ENCODE measurements around the gene EFCAB11.

The EFCAB11 gene

GRCh38 chr14:89810101-89810500, 144.4 kb downstream of the EFCAB11 start:
- peaks cover 37% of the 10 kb centered on the region for H3K27me3 Mint-ChIP-seq
- H3K27ac Mint-ChIP-seq (ENCODE audit: low read depth): no peak overlapping the region
- H3K9me3 Mint-ChIP-seq: no peaks in the 10 kb centered on the region
- H3K4me3 Mint-ChIP-seq: no peak overlapping the region
- DNase-seq (ENCODE audit: low spot score in 2 of 2) (no peak), ATAC-seq (replicated peaks; ENCODE audit: extremely low read depth, poor library complexity, severe bottlenecking) (no peak)
- H3K36me3 Mint-ChIP-seq (ENCODE audit: insufficient read depth): no peaks in the 10 kb centered on the region
- H3K4me1 Mint-ChIP-seq: no peaks in the 10 kb centered on the region

- no peaks in the 10 kb centered on the region for H3K9me3 Mint-ChIP-seq
- H3K27me3 Mint-ChIP-seq: peaks cover 24% of the 10 kb centered on the region
Observed at GRCh38 chr14:89807892-89808291, 146.6 kb downstream of the EFCAB11 start.

GRCh38 chr14:89807151-89807550, 147.4 kb downstream of the EFCAB11 start:
- DNase-seq (ENCODE audit: low spot score in 2 of 2) (no peak), ATAC-seq (replicated peaks; ENCODE audit: extremely low read depth, poor library complexity, severe bottlenecking) (no peak)
- Mint-ChIP-seq H3K9me3 (no peaks in the 10 kb centered on the region), H3K27ac (ENCODE audit: low read depth) (no peak overlapping the region), H3K27me3 (peaks cover 17% of the 10 kb centered on the region), H3K4me1 (no peaks in the 10 kb centered on the region), H3K36me3 (ENCODE audit: insufficient read depth) (no peaks in the 10 kb centered on the region), H3K4me3 (no peak overlapping the region)

More at GRCh38 chr14:89807892-89808291, 146.6 kb downstream of the EFCAB11 start:
- Mint-ChIP-seq H3K36me3 (ENCODE audit: insufficient read depth) (no peaks in the 10 kb centered on the region), H3K4me1 (no peaks in the 10 kb centered on the region), H3K27ac (ENCODE audit: low read depth) (no peak overlapping the region), H3K4me3 (no peak overlapping the region)
- DNase-seq (ENCODE audit: low spot score in 2 of 2) (no peak), ATAC-seq (replicated peaks; ENCODE audit: extremely low read depth, poor library complexity, severe bottlenecking) (no peak)

- Mint-ChIP-seq H3K27ac (ENCODE audit: low read depth) (no peak overlapping the region), H3K9me3 (no peaks in the 10 kb centered on the region), H3K4me1 (no peaks in the 10 kb centered on the region), H3K27me3 (peaks cover 10% of the 10 kb centered on the region), H3K36me3 (ENCODE audit: insufficient read depth) (no peaks in the 10 kb centered on the region), H3K4me3 (no peak overlapping the region)
- DNase-seq (ENCODE audit: low spot score in 2 of 2): no peak
- no peak for ATAC-seq (replicated peaks; ENCODE audit: extremely low read depth, poor library complexity, severe bottlenecking)
Observed at GRCh38 chr14:89806451-89806850, 148.1 kb downstream of the EFCAB11 start.

- DNase-seq (ENCODE audit: low spot score in 2 of 2): no peak
- no peaks in the 10 kb centered on the region for H3K4me1 Mint-ChIP-seq
- no peaks in the 10 kb centered on the region for H3K36me3 Mint-ChIP-seq (ENCODE audit: insufficient read depth)
Observed at GRCh38 chr14:89805501-89805900, 149.0 kb downstream of the EFCAB11 start.

GRCh38 chr14:89803542-89803941, 151.0 kb downstream of the EFCAB11 start:
- no peak for ATAC-seq (replicated peaks; ENCODE audit: extremely low read depth, poor library complexity, severe bottlenecking)
- Mint-ChIP-seq H3K4me3 (no peak overlapping the region), H3K36me3 (ENCODE audit: insufficient read depth) (no peaks in the 10 kb centered on the region), H3K27ac (ENCODE audit: low read depth) (no peak overlapping the region), H3K4me1 (no peaks in the 10 kb centered on the region), H3K9me3 (no peaks in the 10 kb centered on the region), H3K27me3 (no peaks in the 10 kb centered on the region)
- no peak for DNase-seq (ENCODE audit: low spot score in 2 of 2)

More at GRCh38 chr14:89805501-89805900, 149.0 kb downstream of the EFCAB11 start:
- no peak overlapping the region for H3K27ac Mint-ChIP-seq (ENCODE audit: low read depth)
- no peaks in the 10 kb centered on the region for H3K9me3 Mint-ChIP-seq
- no peak for ATAC-seq (replicated peaks; ENCODE audit: extremely low read depth, poor library complexity, severe bottlenecking)
- no peak overlapping the region for H3K4me3 Mint-ChIP-seq
- peaks cover under 1% of the 10 kb centered on the region for H3K27me3 Mint-ChIP-seq

GRCh38 chr14:89801136-89801535, 153.4 kb downstream of the EFCAB11 start:
- no peaks in the 10 kb centered on the region for H3K36me3 Mint-ChIP-seq (ENCODE audit: insufficient read depth)
- H3K27me3 Mint-ChIP-seq: no peaks in the 10 kb centered on the region
- no peak overlapping the region for H3K27ac Mint-ChIP-seq (ENCODE audit: low read depth)
- DNase-seq (ENCODE audit: low spot score in 2 of 2): no peak
- H3K9me3 Mint-ChIP-seq: no peaks in the 10 kb centered on the region
- no peak overlapping the region for H3K4me3 Mint-ChIP-seq
- no peak for ATAC-seq (replicated peaks; ENCODE audit: extremely low read depth, poor library complexity, severe bottlenecking)
- no peaks in the 10 kb centered on the region for H3K4me1 Mint-ChIP-seq

GRCh38 chr14:89798212-89798773, 156.2 kb downstream of the EFCAB11 start:
- no peak overlapping the region for H3K4me3 Mint-ChIP-seq
- no peaks in the 10 kb centered on the region for H3K4me1 Mint-ChIP-seq
- no peaks in the 10 kb centered on the region for H3K27me3 Mint-ChIP-seq
- no peak overlapping the region for H3K27ac Mint-ChIP-seq (ENCODE audit: low read depth)
- H3K36me3 Mint-ChIP-seq (ENCODE audit: insufficient read depth): no peaks in the 10 kb centered on the region
- ATAC-seq (replicated peaks; ENCODE audit: extremely low read depth, poor library complexity, severe bottlenecking) (no peak), DNase-seq (ENCODE audit: low spot score in 2 of 2) (no peak)
- H3K9me3 Mint-ChIP-seq: no peaks in the 10 kb centered on the region

GRCh38 chr14:89797148-89797547, 157.4 kb downstream of the EFCAB11 start:
- Mint-ChIP-seq H3K4me1 (no peaks in the 10 kb centered on the region), H3K9me3 (no peaks in the 10 kb centered on the region), H3K27ac (ENCODE audit: low read depth) (no peak overlapping the region), H3K36me3 (ENCODE audit: insufficient read depth) (no peaks in the 10 kb centered on the region), H3K4me3 (no peak overlapping the region), H3K27me3 (no peaks in the 10 kb centered on the region)
- no peak for DNase-seq (ENCODE audit: low spot score in 2 of 2)
- no peak for ATAC-seq (replicated peaks; ENCODE audit: extremely low read depth, poor library complexity, severe bottlenecking)

GRCh38 chr14:89794096-89794495, 160.4 kb downstream of the EFCAB11 start:
- Mint-ChIP-seq H3K4me3 (no peak overlapping the region), H3K27me3 (no peaks in the 10 kb centered on the region), H3K9me3 (no peaks in the 10 kb centered on the region), H3K36me3 (ENCODE audit: insufficient read depth) (no peaks in the 10 kb centered on the region), H3K27ac (ENCODE audit: low read depth) (no peak overlapping the region), H3K4me1 (no peaks in the 10 kb centered on the region)
- no peak for ATAC-seq (replicated peaks; ENCODE audit: extremely low read depth, poor library complexity, severe bottlenecking)
- no peak for DNase-seq (ENCODE audit: low spot score in 2 of 2)

- no peak overlapping the region for H3K27ac Mint-ChIP-seq (ENCODE audit: low read depth)
- no peak for ATAC-seq (replicated peaks; ENCODE audit: extremely low read depth, poor library complexity, severe bottlenecking)
Observed at GRCh38 chr14:89793367-89793716, 161.2 kb downstream of the EFCAB11 start.

GRCh38 chr14:89792489-89793366, 161.8 kb downstream of the EFCAB11 start:
- ATAC-seq (replicated peaks; ENCODE audit: extremely low read depth, poor library complexity, severe bottlenecking): no peak
- H3K27me3 Mint-ChIP-seq: no peaks in the 10 kb centered on the region
- no peaks in the 10 kb centered on the region for H3K4me1 Mint-ChIP-seq
- no peak for DNase-seq (ENCODE audit: low spot score in 2 of 2)
- H3K27ac Mint-ChIP-seq (ENCODE audit: low read depth): no peak overlapping the region
- no peak overlapping the region for H3K4me3 Mint-ChIP-seq
- no peaks in the 10 kb centered on the region for H3K36me3 Mint-ChIP-seq (ENCODE audit: insufficient read depth)
- H3K9me3 Mint-ChIP-seq: no peaks in the 10 kb centered on the region

More at GRCh38 chr14:89793367-89793716, 161.2 kb downstream of the EFCAB11 start:
- Mint-ChIP-seq H3K27me3 (no peaks in the 10 kb centered on the region), H3K4me1 (no peaks in the 10 kb centered on the region), H3K36me3 (ENCODE audit: insufficient read depth) (no peaks in the 10 kb centered on the region), H3K4me3 (no peak overlapping the region), H3K9me3 (no peaks in the 10 kb centered on the region)
- no peak for DNase-seq (ENCODE audit: low spot score in 2 of 2)

GRCh38 chr14:89787525-89787924, 167.0 kb downstream of the EFCAB11 start:
- DNase-seq (ENCODE audit: low spot score in 2 of 2) (no peak), ATAC-seq (replicated peaks; ENCODE audit: extremely low read depth, poor library complexity, severe bottlenecking) (no peak)
- no peak overlapping the region for H3K4me3 Mint-ChIP-seq
- H3K27ac Mint-ChIP-seq (ENCODE audit: low read depth): no peak overlapping the region
- no peaks in the 10 kb centered on the region for H3K4me1 Mint-ChIP-seq
- H3K9me3 Mint-ChIP-seq: no peaks in the 10 kb centered on the region
- H3K27me3 Mint-ChIP-seq: no peaks in the 10 kb centered on the region
- no peaks in the 10 kb centered on the region for H3K36me3 Mint-ChIP-seq (ENCODE audit: insufficient read depth)

Data from central memory CD8-positive, alpha-beta T cell (primary cell).